NCI-H187 treated with DMSO at 0.1 percent for 48 hours (cell line): ENCODE measurements around the gene GMIP.
"Not testable (repeated sequence)": the region's sequence is repeated elsewhere in the genome, so short reads cannot be mapped to it uniquely, and the experiment has no call there.

Experiments
- DNase-seq: peaks from one replicate; lab custom pipeline; 2025; lab: John Stamatoyannopoulos, UW

GMIP gene, protein sequence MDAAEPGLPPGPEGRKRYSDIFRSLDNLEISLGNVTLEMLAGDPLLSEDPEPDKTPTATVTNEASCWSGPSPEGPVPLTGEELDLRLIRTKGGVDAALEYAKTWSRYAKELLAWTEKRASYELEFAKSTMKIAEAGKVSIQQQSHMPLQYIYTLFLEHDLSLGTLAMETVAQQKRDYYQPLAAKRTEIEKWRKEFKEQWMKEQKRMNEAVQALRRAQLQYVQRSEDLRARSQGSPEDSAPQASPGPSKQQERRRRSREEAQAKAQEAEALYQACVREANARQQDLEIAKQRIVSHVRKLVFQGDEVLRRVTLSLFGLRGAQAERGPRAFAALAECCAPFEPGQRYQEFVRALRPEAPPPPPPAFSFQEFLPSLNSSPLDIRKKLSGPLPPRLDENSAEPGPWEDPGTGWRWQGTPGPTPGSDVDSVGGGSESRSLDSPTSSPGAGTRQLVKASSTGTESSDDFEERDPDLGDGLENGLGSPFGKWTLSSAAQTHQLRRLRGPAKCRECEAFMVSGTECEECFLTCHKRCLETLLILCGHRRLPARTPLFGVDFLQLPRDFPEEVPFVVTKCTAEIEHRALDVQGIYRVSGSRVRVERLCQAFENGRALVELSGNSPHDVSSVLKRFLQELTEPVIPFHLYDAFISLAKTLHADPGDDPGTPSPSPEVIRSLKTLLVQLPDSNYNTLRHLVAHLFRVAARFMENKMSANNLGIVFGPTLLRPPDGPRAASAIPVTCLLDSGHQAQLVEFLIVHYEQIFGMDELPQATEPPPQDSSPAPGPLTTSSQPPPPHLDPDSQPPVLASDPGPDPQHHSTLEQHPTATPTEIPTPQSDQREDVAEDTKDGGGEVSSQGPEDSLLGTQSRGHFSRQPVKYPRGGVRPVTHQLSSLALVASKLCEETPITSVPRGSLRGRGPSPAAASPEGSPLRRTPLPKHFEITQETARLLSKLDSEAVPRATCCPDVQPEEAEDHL

DNA sequence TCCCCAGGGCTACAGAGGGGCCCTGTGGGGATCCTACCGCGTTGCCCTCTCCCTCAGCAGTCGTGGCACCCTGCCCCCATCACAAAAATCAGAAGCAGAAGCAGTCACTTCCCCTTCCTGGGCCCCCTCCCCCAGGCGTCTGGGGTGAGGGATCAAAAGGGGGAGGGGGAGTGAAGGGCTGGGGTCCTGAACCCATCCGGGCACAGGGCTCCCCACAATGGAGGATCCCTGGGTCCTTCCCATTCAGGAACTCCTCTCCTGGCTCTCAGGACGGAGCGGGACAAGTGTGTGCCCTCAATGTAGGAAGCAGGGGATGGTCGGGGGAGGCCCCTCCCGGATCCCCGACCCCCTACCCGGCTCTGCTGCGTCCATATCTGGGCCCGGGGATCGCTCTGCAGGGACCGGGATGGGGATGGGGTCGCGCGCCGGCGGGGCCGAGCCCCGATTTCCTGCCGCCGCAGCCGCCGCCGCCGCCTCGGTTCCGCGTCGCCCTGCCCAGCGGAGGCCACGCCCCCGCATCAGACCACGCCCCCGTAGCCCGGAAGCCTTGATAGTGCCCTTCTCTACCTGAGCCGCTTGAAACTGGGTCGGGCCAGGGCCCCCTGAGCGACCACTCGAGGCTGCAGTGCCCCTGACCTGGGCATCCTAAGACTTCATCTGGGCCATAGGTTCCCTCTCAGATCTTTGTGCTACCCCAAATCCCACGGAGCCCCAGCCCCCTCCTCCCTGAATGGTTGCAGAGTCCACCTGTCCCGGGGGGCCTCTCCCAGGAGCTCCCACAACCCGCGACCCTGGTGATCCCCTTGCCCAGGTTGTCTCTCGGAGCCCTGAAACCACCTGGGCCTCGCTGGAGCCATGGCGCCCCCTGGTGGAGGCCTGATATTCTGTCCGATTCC is at the start of gene GMIP:
Gene GMIP (minus strand): TSS at position 500 of the 896 bp plus-strand sequence. CDS start 128 bp downstream, at position 372.
- DNase-seq = no peak

DNA sequence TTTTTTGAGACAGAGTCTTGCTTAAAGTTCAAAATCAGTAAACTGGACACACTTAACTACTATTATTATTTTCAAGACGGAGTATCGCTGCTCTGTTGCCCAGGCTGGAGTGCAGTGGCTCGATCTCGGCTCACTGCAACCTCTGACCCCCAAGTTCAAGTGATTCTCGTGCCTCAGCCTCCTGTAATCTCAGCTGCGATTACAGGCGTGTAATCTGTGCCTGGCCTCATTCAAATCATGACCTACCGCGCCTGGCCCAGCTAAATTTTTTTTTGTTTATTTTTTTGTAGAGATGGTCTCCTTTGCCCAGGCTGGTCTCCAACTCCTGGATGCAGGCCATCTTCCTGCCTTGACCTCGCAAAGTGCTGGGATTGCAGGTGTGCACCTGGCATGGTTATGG is 48.2 kb upstream of the GMIP start:
- no peak for DNase-seq

- DNase-seq = not testable (repeated sequence)
Measured at GRCh38 chr19:19689023-19689422, 45.6 kb upstream of the GMIP start.

GRCh38 chr19:19687090-19687489 is 43.6 kb upstream of the GMIP start:
- DNase-seq = no peak

- no peak for DNase-seq
Measured at GRCh38 chr19:19686580-19686979, 43.1 kb upstream of the GMIP start.

DNA sequence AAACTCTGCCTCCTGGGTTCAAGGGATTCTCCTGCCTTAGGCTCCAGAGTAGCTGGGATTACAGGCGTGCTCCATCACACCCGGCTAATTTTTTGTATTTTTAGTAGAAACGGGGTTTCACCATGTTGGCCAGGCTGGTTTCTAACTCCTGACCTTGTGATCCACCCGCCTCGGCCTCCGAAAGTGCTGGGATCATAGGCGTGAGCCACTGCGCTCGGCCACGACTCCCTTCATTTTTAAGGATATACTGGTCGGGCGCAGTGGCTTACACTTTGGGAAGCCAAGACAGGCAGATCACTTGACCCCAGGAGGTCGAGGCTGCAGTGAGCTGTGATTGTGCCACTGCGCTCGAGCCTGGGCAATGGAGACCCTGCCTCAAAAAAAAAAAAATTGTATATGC is 42.7 kb upstream of the GMIP start:
- DNase-seq = not testable (repeated sequence)

GRCh38 chr19:19679176-19680073 is 36.0 kb upstream of the GMIP start:
- DNase-seq = no peak

DNA sequence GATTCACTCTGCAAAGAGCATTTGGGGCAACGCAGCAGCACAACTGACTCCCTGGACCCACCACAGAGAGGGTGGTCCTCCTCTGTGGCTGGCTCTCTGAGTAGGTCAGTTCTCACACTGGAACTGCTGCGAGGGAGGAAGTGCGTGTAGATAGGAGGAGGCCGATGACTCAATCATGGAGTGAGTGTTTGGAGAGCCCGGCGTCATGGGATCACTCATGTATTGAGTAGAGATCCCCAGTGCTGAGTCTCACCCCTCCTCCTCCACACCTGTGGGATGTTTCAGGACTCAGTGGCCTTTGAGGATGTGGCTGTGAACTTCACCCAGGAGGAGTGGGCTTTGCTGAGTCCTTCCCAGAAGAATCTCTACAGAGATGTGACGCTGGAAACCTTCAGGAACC is 34.1 kb upstream of the GMIP start:
- no peak for DNase-seq

GRCh38 chr19:19674315-19674714 is 30.9 kb upstream of the GMIP start:
- DNase-seq = no peak

DNA sequence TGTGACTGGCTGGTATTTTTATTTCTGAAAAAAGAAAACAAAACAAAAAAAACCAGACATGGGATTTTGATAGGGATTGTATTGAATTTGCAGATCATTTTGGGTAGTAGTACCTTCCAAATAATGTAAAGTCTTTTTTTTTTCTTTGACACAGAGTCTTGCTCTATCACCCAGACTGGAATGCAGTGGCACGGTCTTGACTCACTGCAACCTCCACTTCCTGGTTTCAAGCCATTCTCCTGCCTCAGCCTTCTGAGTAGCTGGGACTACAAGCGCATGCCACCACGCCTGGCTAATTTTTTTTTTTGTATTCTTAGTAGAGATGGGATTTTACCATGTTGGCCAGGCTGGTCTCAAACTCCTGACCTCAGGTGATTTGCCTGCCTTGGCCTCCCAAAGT is 29.4 kb upstream of the GMIP start:
- no peak for DNase-seq

DNA sequence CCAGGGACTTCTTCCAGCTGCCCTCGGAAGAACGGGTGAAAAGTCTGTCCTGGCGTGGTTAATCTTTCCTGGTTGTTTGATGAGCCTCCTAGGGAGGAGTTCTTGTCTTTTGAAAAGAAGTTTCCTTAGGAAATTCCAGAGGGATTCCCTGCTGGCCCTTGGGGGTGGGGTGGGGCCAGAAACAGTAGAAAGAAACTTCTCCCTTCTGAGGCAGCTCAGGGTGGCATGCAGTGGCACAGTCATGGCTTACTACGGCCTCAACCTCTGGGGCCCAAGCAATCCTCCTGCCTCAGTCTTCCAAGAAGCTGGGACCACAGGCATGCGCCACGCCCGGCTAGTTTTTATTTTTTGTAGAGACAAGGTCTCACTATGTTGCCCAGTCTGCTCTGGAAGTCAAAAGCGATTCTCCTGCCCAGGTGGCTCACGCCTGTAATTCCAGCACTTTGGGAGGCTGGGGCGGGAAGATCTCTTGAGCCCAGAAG is 26.7 kb upstream of the GMIP start:
- no peak for DNase-seq

DNA sequence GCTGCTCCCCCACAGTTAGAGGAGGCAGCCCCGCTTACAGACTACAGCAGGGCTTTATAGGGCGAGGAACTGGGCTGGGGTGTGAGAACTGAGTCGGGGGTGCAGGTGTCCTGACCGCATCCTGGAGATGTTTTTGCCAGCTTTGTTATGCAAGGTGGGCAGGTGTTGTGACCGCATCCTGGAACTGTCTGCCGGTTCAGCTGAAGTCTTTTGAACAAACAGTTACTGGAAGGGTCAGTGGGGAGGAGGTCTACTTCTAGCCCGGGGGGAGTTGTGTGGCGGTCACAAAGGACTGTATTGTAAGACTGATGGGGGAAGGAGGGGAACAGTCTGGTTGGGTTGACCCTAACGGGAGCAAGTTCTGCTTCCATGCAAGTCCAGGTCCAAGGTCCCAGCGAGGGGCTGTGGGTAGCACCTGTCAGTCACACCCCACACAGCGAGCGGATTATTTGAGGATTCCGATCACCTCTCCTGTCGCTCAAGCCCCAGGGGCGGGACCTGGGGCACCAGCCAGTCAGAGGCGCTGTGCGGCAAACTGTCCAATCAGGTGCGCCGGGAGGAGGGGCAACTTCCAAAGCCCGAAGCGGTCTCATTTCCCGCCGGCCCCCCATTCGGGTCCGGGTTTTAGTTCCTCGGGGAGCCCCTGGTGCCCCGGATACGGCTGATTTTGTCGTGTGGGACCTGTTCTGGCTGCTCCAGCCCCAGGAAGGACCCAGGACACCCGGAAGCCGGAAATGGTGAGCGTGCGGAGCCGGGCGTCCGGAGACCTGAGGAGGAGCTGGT is 25.0 kb upstream of the GMIP start, which contains the start of gene ZNF101:
Gene ZNF101 (plus strand): TSS at position 610 of the 783 bp plus-strand sequence. CDS start 125 bp downstream, at position 735.
- DNase-seq = peak; percentile 49

- DNase-seq = not testable (repeated sequence)
Measured at GRCh38 chr19:19665420-19665948, 22.0 kb upstream of the GMIP start.

DNA sequence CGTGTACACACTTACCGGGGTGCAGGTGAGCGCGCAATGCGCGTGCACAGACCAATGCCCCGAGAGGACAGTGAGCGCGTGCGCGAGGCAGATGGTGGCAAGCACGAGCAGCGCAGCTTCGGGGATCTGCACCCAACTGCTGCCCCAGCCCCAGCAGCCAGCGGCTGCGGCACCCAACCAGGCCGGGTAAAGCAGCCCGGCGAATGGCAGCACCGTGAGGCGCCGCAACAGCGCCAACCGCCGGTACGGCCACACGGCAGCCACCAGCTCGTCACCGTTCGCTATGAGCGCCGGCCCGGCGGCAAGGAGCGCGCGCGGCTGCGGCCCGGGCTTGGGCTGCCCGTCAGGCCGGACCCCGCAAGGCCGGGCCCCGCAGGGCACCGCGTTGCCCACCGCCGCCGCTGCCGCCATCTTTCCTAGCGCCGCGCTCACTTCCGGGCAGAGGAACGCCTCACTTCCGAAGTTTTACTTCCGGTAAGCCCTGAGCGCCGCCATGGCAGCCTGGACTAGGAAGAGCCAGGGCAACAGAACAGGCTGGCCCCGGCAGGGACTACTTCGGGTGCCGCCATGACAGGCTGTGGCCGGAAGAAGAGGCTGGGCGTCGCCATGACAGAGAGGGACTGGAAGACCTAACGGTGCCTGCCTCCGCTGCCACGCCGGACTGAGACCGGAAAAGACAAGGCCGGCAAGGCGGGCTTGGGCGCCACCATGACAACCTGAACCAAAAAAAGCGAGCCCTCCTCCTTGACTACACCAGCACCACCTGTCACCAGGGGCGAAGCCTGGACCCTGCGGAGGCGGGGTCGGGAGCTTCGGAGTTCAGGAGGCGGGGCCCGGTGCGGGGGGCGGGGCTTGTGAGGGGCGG is 20.0 kb upstream of the GMIP start, which contains the start of gene ATP13A1:
Gene ATP13A1 (minus strand): TSS at position 421 of the 865 bp plus-strand sequence. CDS start 10 bp downstream, at position 411.
- DNase-seq = peak; percentile 64

DNA sequence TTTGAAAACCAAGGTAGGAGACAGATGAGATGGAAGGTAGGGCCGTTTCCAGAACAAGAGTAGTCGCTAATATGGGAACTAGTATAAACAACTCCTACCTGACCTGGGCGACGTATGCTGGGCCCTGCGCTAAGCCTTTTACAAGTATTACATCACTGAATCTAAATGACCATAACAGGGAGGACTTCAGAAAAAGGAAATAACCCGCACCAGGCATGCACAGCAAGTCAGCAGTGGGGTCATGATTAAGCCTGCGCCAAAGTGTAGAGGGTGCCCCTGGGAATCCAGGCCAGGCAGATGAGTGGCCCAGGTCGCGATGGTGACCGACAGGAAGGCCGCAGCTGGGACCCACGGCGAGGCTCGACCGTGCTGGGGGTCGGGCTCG is 19.4 kb upstream of the GMIP start:
- DNase-seq = no peak

DNA sequence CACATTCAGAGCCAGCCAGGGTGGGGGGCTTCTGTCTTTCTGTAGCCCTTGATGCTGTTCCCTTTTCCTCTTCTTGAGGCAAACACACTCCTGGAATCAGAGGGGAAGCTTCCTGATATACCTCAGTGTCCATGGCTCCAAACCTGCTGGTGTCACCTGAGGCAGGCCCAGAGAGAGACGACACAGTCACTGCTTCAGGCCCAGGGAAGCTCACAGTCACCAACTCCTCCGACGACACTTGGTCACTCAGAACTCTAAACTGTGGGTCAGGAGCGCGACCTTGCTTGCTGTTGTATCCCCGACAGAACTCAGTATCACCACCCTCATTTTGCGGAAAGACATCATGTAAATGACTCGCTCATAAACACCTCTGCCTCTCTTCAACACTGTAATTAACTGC is 18.9 kb upstream of the GMIP start:
- DNase-seq = no peak

DNA sequence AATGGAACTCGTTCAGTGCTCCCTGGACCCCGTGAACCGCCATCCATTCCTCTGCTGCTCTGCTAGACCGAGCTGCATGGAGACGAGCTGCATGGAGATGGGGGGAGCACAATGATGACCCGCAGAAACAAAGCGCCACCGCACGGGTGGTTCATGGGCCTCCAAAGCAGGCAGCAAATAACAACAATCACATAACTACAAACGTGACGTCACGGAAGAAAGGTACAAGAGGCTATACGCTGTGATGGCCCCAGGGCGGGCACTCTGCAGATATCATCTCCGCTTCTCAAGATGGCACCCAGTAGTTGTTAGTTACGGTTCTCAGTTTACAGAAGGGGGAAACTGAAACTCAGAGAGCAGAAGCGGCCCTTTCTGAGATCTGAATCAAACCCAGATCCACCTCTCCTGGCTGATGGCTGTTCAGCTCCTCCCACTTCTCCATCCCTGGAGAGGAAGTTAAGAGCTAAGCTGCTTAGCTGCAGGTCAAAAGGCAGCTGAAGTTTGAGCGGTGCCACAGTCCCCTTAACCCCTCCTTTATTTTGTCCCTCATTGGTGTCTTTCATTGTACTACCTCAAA is 18.3 kb upstream of the GMIP start:
- no peak for DNase-seq

DNA sequence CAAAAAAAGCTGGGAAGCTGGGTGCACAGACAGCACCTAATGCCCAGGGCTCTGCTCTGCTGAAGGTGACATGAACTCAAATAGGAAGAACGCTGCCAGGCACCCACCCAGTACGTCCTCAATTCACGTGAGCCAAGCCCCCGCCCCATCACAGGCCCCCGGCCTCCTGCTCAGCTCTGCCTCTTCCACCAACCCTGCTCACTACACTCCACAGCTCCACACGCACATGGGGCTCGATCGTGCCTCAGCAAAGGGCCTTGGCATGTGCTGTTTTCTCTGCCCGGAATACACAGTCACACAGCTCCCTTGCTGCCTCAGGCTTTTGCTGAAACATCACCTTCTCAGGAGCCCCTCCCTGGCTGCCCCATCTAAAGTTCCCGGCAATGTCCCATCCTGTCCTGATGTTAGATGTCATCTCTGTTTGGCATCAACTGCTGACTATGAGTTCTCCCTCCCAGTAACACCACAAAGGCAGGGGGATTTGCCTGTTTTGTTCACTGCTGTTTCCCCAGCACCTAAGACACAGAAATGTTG is 17.8 kb upstream of the GMIP start:
- DNase-seq = no peak
